Gastroesophageal sphincter (tissue), 3 donors: ENCODE data around the gene RAMAC.

Experiments
- EP300 ChIP-seq: sonication (generic); formaldehyde crosslinking; IDR thresholded peaks from one replicate; pipeline ENCODE4 v1.6.1; 2017; ENCODE audit warnings: antibody characterized with exemption, mild to moderate bottlenecking
- POLR2AphosphoS5 ChIP-seq: sonication (generic); formaldehyde crosslinking; IDR thresholded peaks from one replicate; pipeline ENCODE4 v1.6.1; 2017; ENCODE audit warnings: antibody characterized with exemption
- TF ChIP-seq, protein P1 (sequence below), 4 experiments: fragments of 200-600 bp in 2 of 4; fragments of 450-650 bp in 2 of 4; sonication (generic) in 1 of 4; IDR thresholded peaks; one replicate each; pipeline ENCODE4 v1.5.1; 2017 to 2019; ENCODE audit warnings: antibody characterized with exemption in 4 of 4, mild to moderate bottlenecking in 2 of 4, moderate library complexity in 2 of 4

DNA sequence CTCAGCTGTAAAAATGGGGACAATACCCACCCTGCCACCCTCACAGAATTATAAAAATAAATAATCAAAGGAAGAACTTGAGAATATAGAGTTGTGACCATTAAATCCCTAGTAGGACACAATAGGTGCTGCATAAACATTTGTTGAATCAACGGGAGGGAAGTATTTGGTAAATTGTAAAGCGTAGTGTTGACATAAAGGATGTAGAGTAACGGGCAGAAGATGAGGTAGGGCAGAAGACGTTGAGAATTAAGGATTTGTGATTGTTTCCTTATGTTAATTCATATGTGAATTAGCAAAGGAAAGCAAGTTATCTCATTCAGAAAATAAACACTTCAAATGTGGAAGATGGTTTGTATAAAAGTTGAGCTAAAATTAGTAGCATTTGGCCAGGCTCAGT lies 7.1 kb downstream of the RAMAC start:
- TF ChIP-seq POLR2AphosphoS5 (no peak), EP300 (no peak)
- TF ChIP-seq, protein P1, sequence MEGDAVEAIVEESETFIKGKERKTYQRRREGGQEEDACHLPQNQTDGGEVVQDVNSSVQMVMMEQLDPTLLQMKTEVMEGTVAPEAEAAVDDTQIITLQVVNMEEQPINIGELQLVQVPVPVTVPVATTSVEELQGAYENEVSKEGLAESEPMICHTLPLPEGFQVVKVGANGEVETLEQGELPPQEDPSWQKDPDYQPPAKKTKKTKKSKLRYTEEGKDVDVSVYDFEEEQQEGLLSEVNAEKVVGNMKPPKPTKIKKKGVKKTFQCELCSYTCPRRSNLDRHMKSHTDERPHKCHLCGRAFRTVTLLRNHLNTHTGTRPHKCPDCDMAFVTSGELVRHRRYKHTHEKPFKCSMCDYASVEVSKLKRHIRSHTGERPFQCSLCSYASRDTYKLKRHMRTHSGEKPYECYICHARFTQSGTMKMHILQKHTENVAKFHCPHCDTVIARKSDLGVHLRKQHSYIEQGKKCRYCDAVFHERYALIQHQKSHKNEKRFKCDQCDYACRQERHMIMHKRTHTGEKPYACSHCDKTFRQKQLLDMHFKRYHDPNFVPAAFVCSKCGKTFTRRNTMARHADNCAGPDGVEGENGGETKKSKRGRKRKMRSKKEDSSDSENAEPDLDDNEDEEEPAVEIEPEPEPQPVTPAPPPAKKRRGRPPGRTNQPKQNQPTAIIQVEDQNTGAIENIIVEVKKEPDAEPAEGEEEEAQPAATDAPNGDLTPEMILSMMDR (IDR thresholded peaks at IDR 0.05) = no peak
